Activated CD4-positive, alpha-beta T cell treated with anti-CD3 and anti-CD28 coated beads for 48 hours (primary cell): Measurements from ENCODE around the gene METTL5.
"Not testable (repeated sequence)": the region's sequence is repeated elsewhere in the genome, so short reads cannot be mapped to it uniquely, and the experiment has no call there.

Experiments
- DNase-seq: peaks from one replicate; pipeline ENCODE4 v3.0.0-alpha.2; 2020

METTL5 gene

DNA sequence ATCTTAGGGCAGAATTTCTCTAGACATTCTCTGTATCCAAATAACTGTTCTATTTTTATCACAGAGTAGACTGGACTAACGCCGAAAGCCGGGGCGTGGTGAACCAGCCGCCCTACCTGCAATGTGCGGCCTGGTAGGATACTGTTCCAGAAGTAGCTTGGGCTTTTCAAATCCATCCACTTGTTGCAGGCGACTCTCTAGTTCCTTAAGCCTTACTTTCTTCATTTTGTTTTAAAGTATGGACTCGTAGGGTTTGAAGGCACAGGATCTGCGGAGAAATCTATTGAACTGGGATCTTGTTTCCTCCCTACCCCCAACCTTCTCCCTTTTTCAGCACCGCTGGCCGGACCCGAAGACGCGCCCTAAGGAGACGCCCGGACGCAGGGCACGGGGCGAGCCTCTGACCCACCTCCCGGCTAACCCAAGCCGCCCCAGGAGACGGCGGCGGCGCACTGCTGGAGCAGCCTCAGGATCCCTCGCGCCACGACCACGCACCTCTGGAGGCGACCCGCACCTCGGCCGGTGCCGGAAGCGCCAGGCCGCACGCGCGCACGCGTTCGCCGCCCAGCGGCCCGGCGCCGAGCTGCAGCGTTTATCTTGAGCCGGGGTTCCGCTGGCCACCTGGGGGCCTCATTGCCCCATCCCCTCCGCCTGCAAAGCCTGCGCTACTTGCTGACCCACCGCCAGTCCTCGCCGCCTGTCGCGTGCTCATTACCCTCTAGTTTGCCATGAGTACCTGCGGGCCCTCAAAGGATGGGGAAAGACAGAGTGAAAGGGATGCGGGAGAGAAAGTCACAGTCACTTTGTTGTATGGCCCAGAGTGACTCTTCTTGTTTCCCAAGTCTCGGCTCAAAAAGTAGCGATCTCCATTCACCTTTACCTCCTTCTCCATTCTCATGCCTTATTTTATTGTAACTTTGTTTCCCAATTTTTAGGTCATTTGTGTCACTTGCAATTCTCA is at the start of gene METTL5:
TSS of gene METTL5 (minus strand) at position 533 of the 961 bp plus-strand sequence. CDS start at position 225, 308 bp downstream.
- peak; percentile 86 for DNase-seq

DNA sequence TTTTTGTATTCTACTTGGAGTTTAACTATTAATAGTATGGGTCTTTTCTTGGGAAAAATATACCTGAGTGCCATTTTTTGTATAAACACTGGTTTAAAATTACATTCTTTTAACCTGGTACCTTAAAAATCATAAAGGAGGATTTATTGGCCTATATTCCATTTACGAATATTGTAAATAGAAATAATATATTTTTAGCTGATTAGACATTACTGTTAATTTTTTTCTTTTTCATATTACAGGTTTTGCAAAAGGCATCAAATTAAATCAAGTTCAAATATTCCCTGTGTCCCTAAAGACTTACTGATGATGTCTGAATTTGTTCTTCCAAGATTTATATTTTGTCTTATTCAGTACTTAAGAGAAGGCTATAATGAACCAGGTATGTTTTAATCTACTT is 47.3 kb upstream of the METTL5 start:
- no peak for DNase-seq

DNA sequence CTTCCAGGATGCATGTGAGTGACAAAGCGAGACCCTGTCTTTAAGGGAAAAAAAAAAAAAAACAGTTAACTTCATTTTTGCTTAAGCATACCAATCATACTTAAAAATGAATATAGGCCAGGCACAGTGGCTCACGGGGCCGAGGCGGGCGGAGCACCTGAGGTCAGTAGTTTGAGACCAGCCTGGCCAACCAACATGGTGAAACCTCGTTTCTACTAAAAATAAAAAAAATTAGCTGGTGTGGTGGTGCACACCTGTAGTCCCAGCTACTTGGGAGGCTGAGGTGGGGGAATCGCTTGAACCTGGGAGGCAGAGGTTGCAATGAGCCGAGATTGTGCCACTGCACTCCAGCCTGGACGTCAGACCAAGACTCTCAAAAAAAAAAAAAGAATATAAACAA is 46.7 kb upstream of the METTL5 start:
- not testable (repeated sequence) for DNase-seq

DNA sequence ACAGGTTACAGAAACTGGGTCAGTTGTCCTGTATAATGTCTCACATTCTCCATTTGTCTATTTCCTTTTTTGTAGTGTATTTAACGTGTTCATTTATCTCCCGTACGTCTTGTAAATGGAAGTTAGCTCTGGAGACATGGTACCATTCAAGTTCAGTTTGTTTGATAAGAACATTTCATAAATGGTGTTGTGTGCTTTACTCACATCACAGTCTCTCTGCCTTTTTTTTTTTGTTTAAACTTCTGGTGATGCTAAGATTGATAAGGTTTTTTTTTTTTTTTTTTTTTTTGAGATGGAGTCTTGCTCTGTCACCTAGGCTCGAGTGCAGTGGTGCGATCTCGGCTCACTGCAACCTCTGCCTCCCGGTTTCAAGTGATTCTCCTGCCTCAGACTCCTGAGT is 44.2 kb upstream of the METTL5 start:
- no peak for DNase-seq

DNA sequence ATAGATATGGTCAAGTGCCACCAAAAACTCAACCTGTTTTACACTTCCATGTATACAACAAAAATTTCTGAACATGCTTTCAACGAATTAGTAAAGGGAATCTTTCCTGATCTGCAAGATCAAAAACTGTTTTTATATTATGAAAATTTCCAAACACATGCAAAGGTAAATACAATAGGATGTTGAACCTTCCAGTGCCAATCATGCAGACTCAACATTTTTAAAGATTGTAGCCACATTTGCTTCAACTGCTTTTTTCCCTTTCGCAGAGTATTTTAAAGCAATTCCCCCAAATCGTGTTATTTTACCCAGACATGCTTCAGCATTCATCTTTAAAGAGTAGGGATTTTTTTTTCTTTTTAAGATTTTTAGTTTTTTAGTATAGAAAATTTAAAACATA is 42.9 kb upstream of the METTL5 start:
- no peak for DNase-seq

DNA sequence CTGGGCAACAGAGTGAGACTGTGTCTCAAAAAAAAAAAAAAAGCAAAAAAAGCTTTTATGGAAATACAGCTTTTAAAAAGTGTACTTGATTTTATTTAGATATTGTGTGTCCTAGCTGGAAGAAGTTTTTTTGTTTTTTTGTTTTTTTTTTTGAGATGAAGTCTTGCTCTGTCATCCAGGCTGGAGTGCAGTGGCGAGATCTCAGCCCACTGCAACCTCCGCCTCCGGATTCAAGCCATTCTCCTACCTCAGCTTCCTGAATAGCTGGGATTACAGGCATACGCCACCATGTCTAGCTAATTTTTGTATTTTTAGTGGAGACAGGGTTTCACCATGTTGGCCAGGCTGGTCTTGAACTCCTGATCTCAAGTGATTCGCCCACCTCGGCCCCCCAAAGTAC is 41.5 kb upstream of the METTL5 start:
- DNase-seq, result not testable (repeated sequence)

DNA sequence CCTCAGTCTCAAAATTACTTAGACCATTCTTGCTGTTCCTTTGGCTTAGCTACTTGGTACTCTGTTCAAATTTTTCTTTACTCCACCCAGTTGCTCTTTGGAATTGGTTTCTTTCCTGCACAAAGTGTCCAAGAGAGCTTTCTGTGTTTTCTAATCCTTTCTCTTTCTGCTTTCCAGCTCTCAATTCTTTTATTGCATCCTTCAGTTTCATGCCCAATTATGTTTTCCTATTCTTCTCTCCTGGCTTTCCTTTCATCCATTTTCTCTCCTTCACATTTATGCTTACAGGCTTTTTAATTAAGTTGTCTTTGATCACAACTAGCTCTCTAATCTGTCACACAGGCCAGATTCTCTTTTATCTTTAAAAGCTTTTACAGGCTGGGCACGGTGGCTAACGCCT is 40.8 kb upstream of the METTL5 start:
- no peak for DNase-seq

DNA sequence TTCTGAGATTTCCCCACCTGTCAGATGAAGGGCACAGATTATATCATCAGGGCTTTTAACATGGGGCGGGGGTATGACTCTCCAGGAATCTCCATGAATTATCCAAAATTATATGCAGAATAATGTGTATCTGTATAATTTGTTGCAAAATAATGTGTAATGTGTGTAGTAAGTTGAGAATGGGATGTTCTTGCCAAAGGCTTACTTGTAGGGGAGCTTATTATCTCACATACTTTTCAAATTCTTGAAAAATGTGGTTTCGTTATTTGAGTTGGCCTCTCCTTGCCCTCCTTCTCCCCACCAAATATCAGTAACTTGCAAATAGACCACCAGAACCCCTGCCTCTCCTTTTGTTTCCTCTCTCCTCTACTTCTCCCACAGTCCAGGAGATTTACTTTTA is 38.1 kb upstream of the METTL5 start:
- no peak for DNase-seq

DNA sequence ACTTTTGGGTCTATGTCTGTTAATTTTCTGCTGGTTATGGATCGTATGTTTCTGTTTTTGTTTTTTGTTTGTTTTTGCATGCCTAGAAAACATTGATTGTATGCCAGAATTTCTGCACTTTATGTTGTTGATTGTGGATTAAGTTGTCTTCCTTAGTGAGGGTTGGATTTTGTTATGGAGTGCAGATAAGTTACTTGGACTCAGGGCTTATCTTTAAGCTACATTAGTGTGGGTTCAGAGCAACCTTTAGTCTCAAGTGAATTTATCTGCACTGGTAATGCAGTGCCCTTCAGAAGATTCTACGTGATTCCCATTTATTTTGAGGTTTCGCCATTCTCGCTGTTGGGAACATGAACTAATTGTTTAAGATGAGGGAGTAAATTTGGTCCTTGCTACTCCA is 35.4 kb upstream of the METTL5 start:
- no peak for DNase-seq

DNA sequence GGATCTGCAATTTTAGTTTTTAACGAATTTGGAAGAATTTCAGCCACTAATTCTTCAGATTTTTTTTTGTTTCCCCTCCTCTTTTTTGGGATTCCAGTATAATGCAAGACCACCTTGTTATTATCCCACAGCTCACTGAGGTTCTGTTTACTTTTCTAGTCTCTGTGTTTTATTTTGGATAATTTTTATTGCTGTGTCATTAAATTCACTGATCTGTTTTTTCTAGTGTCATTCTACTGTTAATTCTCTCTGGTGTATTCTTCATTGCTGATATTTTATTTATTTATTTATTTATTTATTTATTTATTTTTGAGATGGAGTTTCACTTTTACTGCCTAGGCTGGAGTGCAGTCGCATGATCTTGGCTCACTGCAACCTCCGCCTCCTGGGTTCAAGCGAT is 34.7 kb upstream of the METTL5 start:
- DNase-seq, result no peak

DNA sequence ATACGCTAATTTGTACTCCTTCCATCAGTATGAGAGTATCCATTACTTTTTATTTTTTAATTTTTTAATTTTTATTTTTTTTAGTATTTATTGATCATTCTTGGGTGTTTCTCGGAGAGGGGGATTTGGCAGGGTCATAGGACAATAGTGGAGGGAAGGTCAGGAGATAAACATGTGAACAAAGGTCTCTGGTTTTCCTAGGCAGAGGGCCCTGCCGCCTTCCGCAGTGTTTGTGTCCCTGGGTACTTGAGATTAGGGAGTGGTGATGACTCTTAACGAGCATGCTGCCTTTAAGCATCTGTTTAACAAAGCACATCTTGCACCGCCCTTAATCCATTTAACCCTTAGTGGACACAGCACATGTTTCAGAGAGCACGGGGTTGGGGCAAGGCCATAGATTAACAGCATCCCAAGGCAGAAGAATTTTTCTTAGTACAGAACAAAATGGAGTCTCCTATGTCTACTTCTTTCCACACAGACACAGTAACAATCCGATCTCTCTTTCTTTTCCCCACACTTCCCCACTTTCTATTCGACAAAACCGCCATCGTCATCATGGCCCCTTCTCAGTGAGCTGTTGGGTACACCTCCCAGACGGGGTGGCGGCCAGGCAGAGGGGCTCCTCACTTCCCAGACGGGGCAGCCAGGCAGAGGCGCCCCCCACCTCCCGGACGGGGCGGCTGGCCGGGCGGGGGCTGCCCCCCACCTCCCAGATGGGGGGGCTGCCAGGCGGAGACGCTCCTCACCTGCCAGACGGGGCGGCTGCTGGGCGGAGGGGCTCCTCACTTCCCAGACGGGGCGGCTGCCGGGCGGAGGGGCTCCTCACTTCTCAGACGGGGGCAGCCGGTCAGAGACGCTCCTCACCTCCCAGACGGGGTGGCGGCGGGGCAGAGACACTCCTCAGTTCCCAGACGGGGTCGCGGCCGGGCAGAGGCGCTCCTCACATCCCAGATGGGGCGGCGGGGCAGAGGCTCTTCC is 30.9 kb upstream of the METTL5 start:
- DNase-seq, result not testable (repeated sequence)

DNA sequence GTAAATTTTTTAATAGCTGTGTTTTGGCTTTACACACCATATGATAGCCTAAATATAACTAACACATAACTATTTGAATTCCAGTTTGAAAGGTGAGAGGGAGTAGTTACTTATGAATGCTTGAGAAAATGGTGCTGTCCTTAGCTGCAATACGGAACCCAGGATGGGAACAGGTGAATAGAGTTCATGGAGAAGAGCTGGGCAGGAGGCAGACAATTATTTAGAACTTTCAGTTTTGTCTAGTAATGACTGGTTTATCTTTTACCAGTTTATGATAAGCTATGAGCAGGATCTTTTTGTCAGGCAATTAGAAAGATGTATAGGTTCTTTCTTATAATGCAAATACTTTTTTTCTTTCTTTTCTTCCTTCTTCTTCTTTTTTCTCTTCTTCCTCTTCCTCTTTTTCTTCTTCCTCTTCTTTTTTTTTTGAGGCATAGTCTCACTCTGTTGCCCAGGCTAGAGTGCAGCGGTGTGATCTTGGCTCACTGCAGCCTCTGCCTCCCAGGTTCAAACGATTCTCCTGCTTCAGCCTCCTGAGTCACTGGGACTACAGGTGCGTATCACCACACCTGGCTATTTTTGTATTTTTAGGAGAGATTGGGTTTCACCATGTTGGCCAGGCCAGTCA is 28.4 kb upstream of the METTL5 start:
- DNase-seq, result no peak

DNA sequence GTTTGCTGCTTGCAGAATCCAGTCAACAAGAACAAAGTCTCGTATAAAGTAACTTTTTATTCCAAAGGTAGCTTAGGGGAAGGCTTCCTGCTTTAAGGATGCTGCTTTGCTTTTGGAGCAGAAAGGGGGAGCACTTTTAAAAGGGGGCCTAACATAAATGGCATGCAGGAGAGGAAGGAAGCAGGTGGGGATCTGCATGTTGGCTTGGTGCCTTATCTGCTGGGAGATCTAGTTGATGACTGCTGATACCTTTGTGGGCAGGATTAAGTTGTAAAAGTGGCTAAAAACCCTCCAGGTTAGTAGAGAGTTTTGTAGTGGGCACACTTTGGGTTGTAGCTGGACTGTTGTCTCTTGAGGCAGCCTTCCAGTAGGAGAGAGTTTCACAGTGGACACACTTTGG is 25.0 kb upstream of the METTL5 start:
- no peak for DNase-seq

DNA sequence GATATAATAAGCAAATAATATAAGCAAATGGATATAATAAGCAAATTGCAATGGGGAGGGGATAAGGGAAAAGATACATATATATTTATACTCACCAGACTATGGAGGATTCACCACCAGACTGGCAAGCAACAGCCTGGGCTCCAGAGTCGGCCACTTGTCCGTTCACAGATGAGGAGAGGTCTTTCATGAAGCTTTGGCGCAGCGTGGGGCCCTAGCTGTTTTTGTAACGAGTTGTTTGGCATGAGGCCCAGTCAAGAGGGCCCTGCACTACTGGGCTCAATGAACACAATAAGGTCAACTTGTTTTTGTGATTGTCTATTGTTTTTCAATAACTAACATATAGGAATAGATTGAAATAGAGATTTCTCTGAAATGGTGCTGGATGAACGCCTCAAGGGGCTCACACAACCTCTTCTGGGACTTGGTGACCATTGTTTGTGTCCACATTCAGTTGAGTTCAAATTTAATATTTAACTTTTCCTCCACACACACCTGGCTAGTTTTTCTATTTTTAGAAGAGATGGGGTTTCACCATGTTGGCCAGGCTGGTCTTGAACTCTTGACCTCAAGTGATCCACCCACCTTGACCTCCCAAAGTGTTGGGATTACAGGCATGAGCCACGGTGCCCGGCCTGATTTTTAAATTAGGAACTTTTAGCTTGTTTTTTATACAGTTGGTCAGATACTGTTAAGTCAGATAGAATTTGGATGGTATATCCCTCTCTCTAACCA is 24.4 kb upstream of the METTL5 start:
- not testable (repeated sequence) for DNase-seq

DNA sequence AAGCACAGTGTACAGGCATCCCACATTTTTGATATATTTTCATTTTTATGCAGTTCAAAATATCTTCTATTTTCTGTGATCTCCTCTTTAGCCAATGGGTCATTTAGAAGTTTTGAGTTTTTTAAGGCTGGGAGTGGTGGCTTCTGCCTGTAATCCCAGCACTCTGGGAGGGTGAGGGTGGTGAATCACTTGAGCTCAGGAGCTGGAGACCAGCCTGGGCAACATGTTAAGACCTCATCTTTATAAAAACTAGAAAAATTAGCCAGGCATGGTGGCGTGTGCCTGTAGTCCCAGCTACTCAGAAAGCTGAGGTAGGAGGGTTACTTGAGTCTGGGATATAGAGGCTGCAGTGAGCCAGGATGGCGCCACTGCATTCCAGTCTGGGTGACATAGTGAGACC is 20.3 kb upstream of the METTL5 start:
- DNase-seq, result no peak

DNA sequence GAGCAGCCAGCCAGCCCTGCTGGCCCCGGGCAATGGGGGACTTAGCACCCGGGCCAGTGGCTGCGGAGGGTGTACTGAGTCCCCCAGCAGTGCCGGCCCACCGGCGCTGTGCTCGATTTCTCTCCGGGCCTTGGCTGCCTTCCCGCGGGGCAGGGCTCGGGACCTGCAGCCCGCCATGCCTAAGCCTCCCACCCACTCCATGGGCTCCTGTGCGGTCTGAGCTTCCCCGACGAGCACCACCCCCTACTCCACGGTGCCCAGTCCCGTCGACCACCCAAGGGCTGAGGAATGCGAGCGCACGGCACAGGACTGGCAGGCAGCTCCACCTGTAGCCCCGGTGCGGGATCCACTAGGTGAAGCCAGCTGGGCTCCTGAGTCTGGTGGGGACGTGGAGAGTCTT is 16.9 kb upstream of the METTL5 start:
- not testable (repeated sequence) for DNase-seq

DNA sequence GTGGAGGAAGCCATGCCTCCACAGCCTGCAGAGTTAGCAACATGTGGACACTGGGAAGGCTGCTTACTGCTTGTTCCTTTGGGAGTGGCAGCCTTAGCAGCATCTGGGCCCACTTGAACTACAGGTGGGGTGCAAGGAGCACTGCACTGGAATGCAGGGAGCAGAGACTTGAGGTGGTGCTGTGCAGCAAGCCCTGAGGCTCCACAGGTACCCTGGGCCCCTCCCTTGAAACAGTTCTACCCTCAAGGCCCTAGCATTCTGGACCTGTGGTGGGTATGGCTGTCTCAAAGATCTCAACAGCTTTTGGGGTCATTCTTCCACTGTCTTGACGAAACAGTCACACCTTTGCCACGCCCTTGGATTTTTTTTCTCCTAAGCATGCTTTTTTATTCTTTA is 16.0 kb upstream of the METTL5 start:
- no peak for DNase-seq

DNA sequence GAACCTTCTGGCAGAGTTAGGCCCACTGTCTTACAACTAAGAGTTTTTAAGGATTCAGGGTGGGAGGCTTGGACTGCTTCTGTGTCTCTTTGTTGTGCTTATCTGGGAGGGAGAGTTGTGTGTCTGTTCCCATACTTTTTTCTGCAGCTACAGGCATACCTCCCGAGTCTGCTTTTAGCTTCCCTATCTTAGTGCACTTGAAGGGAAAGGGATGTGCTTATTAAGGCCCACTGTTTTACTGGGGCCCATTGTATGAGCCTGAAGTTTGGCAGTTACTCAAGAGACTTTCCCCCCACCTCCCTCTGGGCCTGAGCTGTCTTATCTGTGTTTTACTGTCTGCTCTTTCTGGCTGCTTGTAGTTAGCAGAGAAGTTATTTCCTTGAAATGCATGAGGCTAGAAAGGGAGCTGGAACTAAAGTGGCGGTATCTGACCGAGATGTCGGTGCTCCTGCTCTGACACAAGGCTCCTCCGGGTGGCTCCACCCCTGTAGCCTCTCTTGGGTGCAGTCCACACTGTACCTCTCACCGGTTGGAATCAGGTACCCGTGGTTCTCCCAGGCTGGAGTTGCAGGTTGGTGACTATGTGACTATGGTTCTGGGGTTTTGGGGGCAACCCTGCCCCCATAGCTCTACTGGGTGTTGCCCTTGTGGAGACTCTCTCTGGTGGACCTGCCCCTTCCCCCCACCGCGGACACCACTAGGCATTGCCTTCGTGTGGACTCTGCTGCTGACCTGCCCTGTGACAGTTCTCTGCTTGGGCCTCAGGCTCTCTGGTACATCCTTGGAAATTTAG is 15.4 kb upstream of the METTL5 start:
- DNase-seq, result no peak

DNA sequence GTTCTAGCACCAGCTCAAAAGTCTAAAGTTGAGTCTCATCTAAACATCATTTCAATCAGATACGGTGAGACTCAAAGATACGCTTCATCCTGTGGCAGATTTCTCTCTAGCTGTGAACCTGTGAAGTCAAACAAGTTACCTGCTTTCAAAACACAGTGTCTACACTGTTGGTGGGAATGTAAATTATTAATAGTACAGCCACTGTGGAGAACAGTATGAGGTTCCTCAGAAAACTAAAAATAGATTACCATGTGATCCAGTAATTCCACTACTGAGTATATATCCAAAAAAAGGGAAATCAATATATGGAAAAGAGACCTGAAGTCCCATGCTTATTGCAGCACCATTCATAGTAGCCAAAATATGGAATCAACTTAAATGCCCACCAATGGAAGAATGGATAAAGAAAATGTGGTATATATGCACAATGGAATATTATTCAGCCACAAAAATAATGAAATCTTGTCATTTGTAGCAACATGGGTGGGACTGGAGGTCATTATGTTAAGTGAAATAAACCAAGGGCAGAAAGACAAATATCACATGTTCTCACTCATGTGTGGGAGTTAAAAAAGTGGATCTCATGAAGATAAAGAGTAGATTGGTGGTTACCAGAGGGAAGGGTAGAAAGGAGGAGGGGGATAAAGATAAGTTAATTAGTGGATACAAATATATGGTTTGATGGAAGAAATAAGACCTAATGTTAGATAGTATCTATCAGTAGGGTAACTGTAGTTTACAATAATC is 14.2 kb upstream of the METTL5 start:
- no peak for DNase-seq

DNA sequence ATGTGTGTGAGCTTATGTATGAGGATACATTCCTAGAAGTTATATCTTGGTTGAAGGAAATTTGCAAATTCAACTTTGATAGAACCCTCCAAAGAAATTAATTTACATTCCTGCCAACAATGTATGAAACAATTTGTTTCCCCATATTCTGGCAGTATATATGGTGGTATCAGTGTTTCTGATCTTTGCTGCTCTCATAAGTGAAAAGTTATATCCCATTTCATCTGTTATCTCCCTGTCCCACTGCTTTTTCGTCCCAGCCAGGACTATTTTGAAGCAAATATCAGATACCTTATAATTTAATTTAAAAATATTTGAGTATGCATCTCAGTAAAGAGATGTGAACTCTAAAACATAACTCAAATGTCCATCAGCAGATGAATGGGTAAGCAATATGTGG is 9.7 kb upstream of the METTL5 start:
- no peak for DNase-seq
